HEK293T (cell line): ENCODE results near the gene CADM1.
"Not testable (repeated sequence)": the region's sequence is repeated elsewhere in the genome, so short reads cannot be mapped to it uniquely, and the experiment has no call there.

ENCODE experiments used
- CTCF ChIA-PET: fragments of 350-600 bp; formaldehyde crosslinking; extraction: SDS; loops from one replicate; lab custom pipeline; 2021; ENCODE audit warnings: antibody characterized with exemption, inconsistent platforms; lab: Yijun Ruan, JAX
- POLR2A ChIA-PET: fragments of 350-600 bp; formaldehyde crosslinking; extraction: SDS; loops from one replicate; lab custom pipeline; 2020; ENCODE audit warnings: antibody characterized with exemption, inconsistent platforms; lab: Yijun Ruan, JAX
- DNase-seq: peaks from one replicate; pipeline ENCODE4 v3.0.0; 2012; ENCODE audit warnings: mixed read lengths; ENCODE audit errors: extremely low spot score
- ARNT ChIP-seq: fragments of 450-650 bp; IDR thresholded peaks from 2 replicates; pipeline ENCODE4 v1.6.1; 2017; ENCODE audit warnings: mild to moderate bottlenecking
- BHLHE40 ChIP-seq: fragments of 450-650 bp; IDR thresholded peaks from 2 replicates; pipeline ENCODE4 v1.6.1; 2016; ENCODE audit warnings: mild to moderate bottlenecking, moderate library complexity, borderline replicate concordance
- CTBP1 ChIP-seq: fragments of 450-650 bp; IDR thresholded peaks from 2 replicates; pipeline ENCODE4 v1.6.1; 2016; ENCODE audit warnings: borderline replicate concordance
- ELF4 ChIP-seq: fragments of 450-650 bp; IDR thresholded peaks from 2 replicates; pipeline ENCODE4 v1.6.1; 2017; ENCODE audit warnings: antibody characterized with exemption
- FOXA1 ChIP-seq: fragments of 450-650 bp; IDR thresholded peaks from 2 replicates; pipeline ENCODE4 v1.6.1; 2016; ENCODE audit warnings: mild to moderate bottlenecking
- FOXK2 ChIP-seq: fragments of 450-650 bp; IDR thresholded peaks from 2 replicates; pipeline ENCODE4 v1.6.1; 2016; ENCODE audit warnings: mild to moderate bottlenecking
- FOXM1 ChIP-seq: fragments of 450-650 bp; IDR thresholded peaks from 2 replicates; pipeline ENCODE4 v1.6.1; 2017; ENCODE audit warnings: mild to moderate bottlenecking, borderline replicate concordance
- HDGF ChIP-seq: fragments of 450-650 bp; IDR thresholded peaks from 2 replicates; pipeline ENCODE4 v1.6.1; 2017; ENCODE audit warnings: antibody characterized with exemption, borderline replicate concordance
- L3MBTL2 ChIP-seq: fragments of 450-650 bp; conservative IDR thresholded peaks from 2 replicates; pipeline ENCODE4 v1.6.1; 2016; ENCODE audit warnings: mild to moderate bottlenecking
- LEF1 ChIP-seq: fragments of 450-650 bp; IDR thresholded peaks from 2 replicates; pipeline ENCODE4 v1.6.1; 2017; ENCODE audit warnings: mild to moderate bottlenecking, borderline replicate concordance
- NFRKB ChIP-seq: fragments of 450-650 bp; IDR thresholded peaks from 2 replicates; pipeline ENCODE4 v1.6.1; 2016; ENCODE audit warnings: mild to moderate bottlenecking, moderate library complexity
- PKNOX1 ChIP-seq: fragments of 450-650 bp; IDR thresholded peaks from 2 replicates; pipeline ENCODE4 v1.6.1; 2016
- SP1 ChIP-seq: fragments of 450-650 bp; IDR thresholded peaks from 2 replicates; pipeline ENCODE4 v1.6.1; 2017
- SUZ12 ChIP-seq: fragments of 450-650 bp; IDR thresholded peaks from 2 replicates; pipeline ENCODE4 v1.6.1; 2016; ENCODE audit warnings: mild to moderate bottlenecking
- TARDBP ChIP-seq: fragments of 450-650 bp; IDR thresholded peaks from 2 replicates; pipeline ENCODE4 v1.6.1; 2016
- ZNF384 ChIP-seq: fragments of 450-650 bp; IDR thresholded peaks from 2 replicates; pipeline ENCODE4 v1.6.1; 2016

The CADM1 gene

GRCh38 chr11:115476463-115477286, 27.5 kb downstream of the CADM1 start:
- peak; percentile 31 for DNase-seq
- ChIA-PET POLR2A (no interaction called here), CTCF (no interaction called here)
- TF ChIP-seq PKNOX1, result peak; percentile 71
- no peak for TF ChIP-seq LEF1

- CTCF ChIA-PET, result no interaction called here
- POLR2A ChIA-PET, result no interaction called here
These were observed 28.7 kb downstream of the CADM1 start for GRCh38 chr11:115475564-115475963.

GRCh38 chr11:115474306-115474705, 29.9 kb downstream of the CADM1 start:
- CTCF ChIA-PET, POLR2A ChIA-PET, DNase-seq: not testable (repeated sequence)

More at GRCh38 chr11:115475564-115475963, 28.7 kb downstream of the CADM1 start:
- DNase-seq, result no peak
- TF ChIP-seq ELF4 (no peak), ARNT (no peak), NFRKB (no peak), L3MBTL2 (no peak)

GRCh38 chr11:115473167-115473566, 31.0 kb downstream of the CADM1 start:
- CTCF ChIA-PET, result no interaction called here
- no peak for TF ChIP-seq NFRKB
- no peak for TF ChIP-seq FOXK2
- no peak for TF ChIP-seq ARNT
- no peak for TF ChIP-seq CTBP1
- TF ChIP-seq HDGF, result no peak
- no peak for TF ChIP-seq SUZ12
- TF ChIP-seq ZNF384, result no peak
- TF ChIP-seq FOXA1, result no peak
- no peak for TF ChIP-seq SP1
- TF ChIP-seq PKNOX1, result no peak
- TF ChIP-seq BHLHE40, result no peak
- no peak for DNase-seq
- POLR2A ChIA-PET, result no interaction called here

GRCh38 chr11:115471367-115471766, 32.8 kb downstream of the CADM1 start:
- DNase-seq, result no peak
- CTCF ChIA-PET, result no interaction called here
- POLR2A ChIA-PET, result no interaction called here
- TF ChIP-seq SP1, result no peak
- TF ChIP-seq TARDBP, result no peak
- no peak for TF ChIP-seq BHLHE40
- no peak for TF ChIP-seq ZNF384

GRCh38 chr11:115470928-115471327, 33.3 kb downstream of the CADM1 start:
- ChIA-PET CTCF (interaction anchor here (0.7 kb wide), 1 partner anchor 118 kb away, joined by 3 read pairs; no protein-coding TSS in a partner anchor), POLR2A (no interaction called here)
- DNase-seq, result no peak
- TF ChIP-seq TARDBP (no peak), ELF4 (no peak), HDGF (no peak), LEF1 (no peak), SUZ12 (no peak), L3MBTL2 (no peak), ARNT (no peak), SP1 (no peak), ZNF384 (no peak), CTBP1 (no peak), FOXK2 (no peak)

- CTCF ChIA-PET, result no interaction called here
- POLR2A ChIA-PET, result no interaction called here
- TF ChIP-seq FOXM1, result no peak
- no peak for TF ChIP-seq L3MBTL2
- TF ChIP-seq CTBP1, result no peak
- TF ChIP-seq SUZ12, result no peak
- no peak for TF ChIP-seq NFRKB
- no peak for TF ChIP-seq FOXK2
- TF ChIP-seq TARDBP, result no peak
- no peak for TF ChIP-seq FOXA1
- TF ChIP-seq BHLHE40, result no peak
- no peak for TF ChIP-seq PKNOX1
- TF ChIP-seq ZNF384, result no peak
- no peak for TF ChIP-seq ARNT
- TF ChIP-seq SP1, result no peak
- TF ChIP-seq LEF1, result no peak
- TF ChIP-seq ELF4, result no peak
- DNase-seq, result no peak
These were observed 34.9 kb downstream of the CADM1 start for GRCh38 chr11:115469361-115469760.
